GM21367 (cell line): ENCODE results near the gene TCF23.
"Not testable (repeated sequence)": the region's sequence is repeated elsewhere in the genome, so short reads cannot be mapped to it uniquely, and the experiment has no call there.

Source experiments
- ATAC-seq: cut with Tn5 transposase; IDR thresholded peaks from one replicate; pipeline ENCODE4 v1.9.1; 2021; ENCODE audit not compliant: unreplicated experiment

The TCF23 gene

DNA sequence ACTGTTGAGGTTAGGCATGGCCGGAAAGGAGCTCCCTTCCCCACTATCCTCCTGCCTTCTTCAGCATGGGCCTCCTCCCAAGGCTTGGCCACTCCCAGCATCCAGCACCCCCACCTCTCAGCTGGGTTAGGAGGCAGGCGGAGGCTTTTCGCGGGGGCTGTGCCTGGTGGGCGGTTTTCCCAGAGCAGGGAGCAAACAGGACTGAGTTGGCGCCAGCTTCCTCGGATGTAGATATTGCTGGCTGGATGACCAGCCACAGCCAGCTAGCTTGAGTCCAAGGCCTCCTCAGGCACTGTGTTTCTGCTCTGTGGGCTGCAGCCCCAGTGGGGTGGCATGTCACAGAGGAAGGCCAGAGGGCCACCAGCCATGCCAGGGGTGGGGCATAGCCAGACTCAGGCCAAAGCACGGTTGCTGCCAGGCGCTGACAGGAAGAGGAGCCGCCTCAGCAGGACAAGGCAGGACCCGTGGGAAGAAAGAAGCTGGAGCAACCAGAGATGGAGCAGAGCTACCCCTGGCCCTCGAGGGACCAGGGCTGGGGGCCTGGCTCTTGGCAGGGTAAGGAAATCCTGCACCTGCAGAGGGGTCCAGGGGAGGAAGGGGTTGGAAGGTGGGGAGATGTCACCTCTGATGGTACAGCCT, at the start of gene TCF23:
TCF23 (plus strand) TSS at position 204 of the 639 bp plus-strand sequence; CDS start at position 334, 130 bp downstream.
- no peak for ATAC-seq

GRCh38 chr2:27099334-27099955, 49.4 kb upstream of the TCF23 start:
- no peak for ATAC-seq

GRCh38 chr2:27100036-27100435, 48.8 kb upstream of the TCF23 start:
- ATAC-seq = no peak

DNA sequence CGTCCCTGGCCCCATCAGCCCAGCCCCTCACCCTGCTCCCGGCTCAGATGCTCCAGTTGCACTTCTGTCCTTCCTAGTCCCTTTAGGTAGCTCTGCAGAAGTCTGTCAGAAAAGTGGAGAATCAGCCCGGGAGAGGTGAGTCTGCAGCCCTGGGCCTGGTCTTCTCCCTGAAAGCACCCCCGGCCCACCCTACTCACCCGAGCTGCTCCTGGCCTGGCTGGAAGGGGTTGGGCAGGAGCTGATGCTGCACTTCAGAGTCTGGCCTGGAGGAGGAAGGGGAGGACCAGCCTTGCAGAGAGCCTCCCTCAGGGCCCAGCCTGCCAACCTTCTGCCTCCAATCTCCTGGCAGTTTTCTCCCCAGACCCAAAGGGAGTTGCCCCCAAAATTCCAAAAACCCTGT, 46.5 kb upstream of the TCF23 start:
- no peak for ATAC-seq

- no peak for ATAC-seq
Measured at GRCh38 chr2:27105981-27106380, 42.8 kb upstream of the TCF23 start.

- ATAC-seq = no peak
Measured at GRCh38 chr2:27108221-27108620, 40.6 kb upstream of the TCF23 start.

DNA sequence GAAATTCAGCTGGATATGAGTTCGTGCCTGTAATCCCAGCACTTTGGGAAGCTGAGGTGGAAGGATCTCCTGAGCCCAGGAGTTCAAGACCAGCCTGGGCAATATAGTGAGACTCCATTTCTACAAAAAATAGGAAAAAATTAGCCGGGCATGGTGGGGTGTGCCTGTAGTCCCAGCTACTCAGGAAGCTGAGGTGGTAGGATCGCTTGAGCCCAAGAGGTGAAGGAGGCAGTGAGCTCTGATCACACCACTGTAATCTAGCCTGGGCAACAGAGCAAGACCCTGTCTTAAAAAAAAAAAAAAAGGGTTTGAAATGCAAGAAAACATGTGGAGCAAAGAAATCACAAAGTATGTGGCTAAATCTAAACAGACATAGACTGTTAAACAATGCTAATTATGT, 39.7 kb upstream of the TCF23 start:
- ATAC-seq = no peak

DNA sequence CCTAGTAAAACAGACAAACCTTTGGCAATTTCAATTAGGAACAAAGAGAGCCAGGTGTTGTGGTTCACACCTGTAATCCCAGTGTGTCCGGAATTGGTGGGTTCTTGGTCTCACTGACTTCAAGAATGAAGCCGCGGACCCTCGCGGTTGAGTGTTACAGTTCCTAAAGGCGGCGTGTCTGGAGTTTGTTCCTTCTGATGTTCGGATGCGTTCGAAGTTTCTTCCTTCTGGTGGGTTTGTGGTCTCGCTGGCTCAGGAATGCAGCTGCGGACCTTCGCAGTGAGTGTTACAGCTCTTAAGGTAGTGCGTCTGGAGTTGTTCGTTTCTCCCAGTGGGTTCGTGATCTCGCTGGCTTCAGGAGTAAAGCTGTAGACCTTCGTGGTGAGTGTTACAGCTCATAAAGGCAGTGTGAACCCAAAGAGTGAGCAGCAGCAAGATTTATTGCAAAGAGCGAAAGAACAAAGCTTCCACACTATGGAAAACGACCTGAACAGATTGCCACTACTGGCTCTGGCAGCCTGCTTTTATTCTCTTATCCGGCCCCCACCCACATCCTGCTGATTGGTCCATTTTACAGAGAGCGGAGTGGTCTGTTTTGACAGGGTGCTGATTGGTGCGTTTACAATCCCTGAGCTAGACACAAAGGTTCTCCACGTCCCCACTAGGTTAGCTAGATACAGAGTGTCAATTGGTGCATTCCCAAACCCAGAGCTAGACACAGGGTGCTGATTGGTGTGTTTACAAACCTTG, 38.0 kb upstream of the TCF23 start:
- ATAC-seq = not testable (repeated sequence)

DNA sequence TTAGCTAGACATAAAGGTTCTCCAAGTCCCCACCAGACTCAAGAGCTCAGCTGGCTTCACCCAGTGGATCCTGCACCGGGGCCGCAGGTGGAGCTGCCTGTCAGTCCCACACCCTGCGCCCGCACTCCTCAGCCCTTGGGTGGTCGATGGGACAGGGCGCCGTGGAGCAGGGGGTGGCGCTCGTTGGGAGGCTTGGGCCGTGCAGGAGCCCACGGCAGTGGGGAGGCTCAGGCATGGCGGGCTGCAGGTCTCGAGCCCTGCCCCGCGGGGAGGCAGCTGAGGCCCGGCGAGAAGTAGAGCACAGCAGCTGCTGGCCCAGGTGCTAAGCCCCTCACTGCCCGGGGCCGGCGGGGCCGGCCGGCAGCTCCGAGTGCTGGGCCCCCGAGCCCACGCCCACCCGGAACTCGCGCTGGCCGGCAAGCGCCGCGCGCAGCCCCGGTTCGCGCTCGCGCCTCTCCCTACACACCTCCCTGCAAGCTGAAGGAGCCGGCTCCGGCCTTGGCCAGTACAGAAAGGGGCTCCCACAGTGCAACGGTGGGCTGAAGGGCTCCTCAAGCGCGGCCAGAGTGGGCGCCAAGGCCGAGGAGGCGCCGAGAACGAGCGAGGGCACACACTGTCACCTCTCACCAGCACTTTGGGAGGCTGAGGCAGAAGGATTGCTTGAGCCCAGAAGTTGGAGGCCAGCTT, 37.3 kb upstream of the TCF23 start:
- ATAC-seq = not testable (repeated sequence)

GRCh38 chr2:27115519-27115918, 33.3 kb upstream of the TCF23 start:
- ATAC-seq = no peak

DNA sequence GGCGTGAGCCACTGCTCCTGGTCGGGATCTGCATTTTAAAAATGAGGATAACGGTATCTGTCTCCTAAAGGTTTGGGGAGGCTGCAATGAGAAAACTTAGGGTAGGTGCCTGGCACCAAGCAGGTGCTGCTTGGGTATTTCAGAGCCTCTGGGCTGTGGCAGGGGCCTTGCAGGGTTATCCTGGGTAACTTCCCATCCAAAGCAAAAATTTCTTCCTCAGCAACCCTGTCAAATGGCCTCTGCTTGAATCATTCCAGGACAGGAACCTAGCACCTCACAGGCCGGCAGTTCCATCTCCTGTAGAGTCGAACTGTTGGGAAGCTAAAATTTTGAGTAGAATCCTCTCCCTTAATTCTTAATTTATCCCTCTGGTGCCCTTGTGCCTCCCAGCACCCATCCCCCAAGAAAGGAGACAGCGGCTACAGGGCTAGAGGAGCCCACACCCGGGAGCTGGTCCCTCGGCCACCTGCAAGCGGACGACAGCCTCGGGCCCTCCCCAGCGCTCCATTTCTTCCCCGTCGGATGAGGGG, 30.7 kb upstream of the TCF23 start:
- no peak for ATAC-seq

GRCh38 chr2:27118525-27119329, 30.1 kb upstream of the TCF23 start, which contains the start of gene CGREF1:
CGREF1 (minus strand) TSS chr2:27119128; CDS start chr2:27104366, 14,762 bp downstream.
- no peak for ATAC-seq

DNA sequence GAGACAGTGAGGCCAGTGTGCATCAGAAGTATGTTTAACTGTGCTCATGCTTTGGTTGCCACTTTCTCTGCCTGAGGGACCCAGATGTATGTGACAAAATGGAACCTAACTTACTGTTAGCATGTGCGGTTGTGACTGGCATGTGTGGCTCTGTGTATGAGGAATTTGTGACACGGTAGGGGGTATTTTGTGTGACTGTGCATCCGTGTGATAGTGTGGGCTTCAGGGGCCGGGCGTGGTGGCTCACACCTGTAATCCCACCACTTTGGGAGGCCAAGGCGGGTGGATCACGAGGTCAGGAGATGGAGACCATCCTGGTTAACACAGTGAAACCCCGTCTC, 29.5 kb upstream of the TCF23 start:
- not testable (repeated sequence) for ATAC-seq

DNA sequence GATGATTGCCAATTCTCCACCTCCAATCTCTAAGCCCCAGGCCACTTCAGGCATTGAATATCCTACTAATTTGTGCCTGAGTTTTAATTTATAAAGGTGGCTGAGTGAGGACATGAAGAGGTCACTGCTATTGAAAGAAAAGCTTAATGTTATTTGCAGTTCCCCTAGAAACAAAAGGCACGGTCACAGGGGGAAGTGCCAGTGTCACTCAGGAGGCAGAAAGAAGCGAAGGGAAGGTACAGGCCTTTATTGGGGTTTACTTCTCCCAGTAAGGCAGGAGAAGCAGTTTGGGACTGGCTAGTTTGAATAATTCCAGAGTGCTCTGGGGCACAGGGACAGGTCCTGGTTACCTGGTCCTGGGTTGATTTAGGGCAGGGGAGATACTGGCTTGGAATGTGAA, 26.9 kb upstream of the TCF23 start:
- ATAC-seq = no peak

GRCh38 chr2:27122791-27123190, 26.0 kb upstream of the TCF23 start:
- no peak for ATAC-seq

- ATAC-seq = no peak
Measured at GRCh38 chr2:27123302-27124150, 25.3 kb upstream of the TCF23 start, which contains the start of gene ABHD1. ABHD1 (plus strand) TSS chr2:27123815; CDS start chr2:27123949, 134 bp downstream.

DNA sequence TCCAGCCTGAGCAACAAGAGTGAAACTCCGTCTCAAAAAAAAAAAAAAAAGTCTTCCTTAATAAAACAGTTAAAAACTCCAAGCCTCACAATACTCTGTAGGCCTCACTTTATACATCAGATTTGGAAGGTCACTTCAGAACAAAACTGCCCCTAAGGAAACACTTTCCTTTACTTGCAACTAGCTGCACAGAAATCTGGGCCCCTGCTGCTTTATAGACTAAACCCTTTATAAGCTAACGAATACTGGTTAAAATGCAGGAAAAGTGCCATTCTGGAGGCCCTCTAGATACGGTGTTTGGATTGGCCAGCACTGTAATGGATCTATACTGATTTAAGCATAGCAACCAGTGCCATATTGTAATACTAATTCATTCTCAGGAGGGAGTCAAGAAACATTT, 23.7 kb upstream of the TCF23 start:
- no peak for ATAC-seq

DNA sequence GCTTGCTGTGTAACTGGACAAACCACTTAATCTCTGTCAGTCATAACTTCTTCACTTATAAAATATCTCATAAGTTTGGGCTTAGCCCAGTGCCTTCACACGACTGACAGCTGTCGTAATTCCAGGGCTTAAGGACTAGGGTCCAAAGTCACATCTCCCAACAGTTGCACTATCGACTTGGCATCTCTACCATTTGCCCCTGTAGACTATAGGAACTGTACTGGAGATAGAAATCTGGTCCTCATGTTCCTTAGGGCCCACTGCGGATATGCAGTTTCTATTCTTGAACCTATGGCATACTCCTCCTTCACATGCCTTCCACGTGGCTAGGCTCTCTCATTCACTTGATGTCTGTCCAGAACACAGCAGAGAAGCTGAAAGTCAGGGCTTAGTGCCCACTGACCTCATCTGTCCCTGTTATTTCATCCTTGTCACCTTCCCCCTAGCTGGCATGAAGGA, 22.5 kb upstream of the TCF23 start:
- no peak for ATAC-seq

DNA sequence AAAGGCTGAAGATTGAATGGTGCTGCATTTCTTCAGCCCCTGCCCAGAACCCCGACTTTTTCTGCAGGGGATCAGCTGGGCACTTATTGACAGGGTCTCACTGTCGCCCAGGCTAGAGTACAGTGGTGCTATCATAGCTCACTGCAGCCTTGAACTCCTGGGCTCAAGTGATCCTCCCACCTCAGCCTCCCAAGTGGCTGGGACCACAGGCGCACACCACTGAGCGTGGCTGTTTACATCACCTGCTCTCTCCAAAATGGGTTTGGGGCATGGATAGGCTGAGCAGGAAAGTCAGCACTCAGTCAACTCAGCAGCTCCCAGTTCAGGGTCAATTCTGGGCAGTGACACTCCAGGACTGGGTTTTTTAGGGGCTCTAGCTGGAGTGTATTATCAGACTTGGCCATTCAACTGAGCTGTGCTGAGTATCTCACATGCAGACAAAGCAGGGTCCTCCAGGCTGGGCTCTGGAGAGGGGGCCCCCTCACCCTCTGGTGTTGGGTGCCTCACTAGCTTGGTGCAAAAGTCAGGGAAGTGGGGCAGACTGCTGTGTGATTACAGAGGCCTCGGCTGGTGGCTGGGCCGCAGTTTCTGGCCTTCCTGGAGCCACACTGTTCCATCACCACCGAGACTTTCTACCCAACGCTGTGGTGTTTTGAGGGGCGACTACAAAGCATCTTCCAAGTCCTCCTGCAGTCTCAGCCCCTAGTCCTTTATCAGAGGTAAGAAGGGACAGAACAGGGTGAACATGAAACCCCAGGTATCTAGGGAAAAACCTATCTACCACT, 20.7 kb upstream of the TCF23 start:
- ATAC-seq = no peak
